Measurements from ENCODE around the gene MAN2A2.

Gene MAN2A2

DNA sequence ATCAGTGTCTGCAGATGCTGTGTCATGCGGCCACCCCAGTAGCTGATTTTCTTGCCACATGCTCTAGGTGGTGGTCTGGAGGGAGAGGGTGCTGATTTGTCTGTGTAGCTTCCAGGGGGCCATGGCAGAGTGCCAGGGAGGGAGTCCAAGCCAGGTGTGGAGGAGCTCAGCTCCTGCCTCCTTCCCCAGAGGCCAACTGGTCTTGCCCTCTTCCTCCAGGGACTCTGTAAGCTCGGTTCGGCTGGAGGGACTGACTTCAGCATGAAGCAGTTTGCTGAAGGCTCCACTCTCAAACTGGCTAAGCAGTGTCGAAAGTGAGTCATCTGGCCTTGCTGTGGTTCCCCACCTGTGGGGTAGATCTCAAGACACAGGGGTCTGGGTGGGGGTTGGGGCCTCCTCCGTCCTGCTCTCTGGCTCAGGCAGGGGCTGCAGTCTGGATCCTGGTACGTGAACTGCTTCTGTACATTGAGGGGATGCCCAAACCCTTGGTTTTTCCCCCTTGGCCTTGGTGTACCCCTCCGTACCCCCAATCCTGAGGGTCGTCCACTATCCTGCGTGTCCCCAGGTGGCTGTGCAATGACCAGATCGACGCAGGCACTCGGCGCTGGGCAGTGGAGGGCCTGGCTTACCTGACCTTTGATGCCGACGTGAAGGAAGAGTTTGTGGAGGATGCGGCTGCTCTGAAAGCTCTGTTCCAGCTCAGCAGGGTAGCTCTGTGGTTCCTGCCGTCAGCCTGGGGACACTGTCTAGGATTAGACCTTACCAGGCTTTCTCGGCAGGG, 44.7 kb downstream of the MAN2A2 start:
- DNase-seq, result no peak

DNA sequence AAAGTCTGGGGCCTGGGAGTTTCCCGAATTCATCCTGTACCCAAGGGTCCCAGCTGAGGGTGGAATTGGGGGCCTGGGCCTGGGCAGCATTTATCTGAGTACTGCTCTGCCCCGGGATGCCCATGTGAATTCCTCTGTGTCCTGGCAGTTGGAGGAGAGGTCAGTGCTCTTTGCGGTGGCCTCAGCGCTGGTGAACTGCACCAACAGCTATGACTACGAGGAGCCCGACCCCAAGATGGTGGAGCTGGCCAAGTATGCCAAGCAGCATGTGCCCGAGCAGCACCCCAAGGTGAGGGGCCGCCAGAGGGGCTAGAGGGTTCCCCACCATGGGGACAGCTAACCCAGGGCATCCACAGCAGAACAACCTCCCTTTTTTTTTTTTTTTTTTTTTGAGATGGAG, 45.4 kb downstream of the MAN2A2 start:
- DNase-seq, result no peak

DNA sequence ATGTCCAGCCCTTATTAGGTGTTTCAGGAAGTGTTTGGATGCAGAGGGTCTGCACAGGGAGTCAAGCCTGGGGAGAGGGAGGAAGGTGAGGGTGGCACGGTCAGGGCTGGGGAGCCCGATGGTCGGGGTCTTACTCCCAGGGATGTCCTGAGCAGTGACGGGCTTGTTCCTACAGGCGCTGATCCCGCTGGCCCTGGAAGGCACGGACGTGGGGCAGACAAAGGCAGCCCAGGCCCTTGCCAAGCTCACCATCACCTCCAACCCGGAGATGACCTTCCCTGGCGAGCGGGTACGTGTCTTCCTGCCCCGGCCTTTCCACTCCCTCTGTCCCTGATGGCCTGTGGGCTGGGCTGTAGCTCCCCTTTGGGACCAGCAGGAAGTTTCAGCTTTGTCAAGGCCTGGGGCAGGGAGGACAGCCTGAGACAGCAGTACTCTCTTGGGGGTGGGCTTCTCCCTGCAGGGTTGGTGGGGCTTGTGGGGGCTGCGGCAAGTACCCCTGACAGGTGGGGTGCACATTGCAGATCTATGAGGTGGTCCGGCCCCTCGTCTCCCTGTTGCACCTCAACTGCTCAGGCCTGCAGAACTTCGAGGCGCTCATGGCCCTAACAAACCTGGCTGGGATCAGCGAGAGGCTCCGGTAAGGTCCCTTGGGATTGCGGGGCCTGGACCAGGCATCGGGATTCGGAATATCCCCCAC, 47.0 kb downstream of the MAN2A2 start:
- DNase-seq, result no peak

DNA sequence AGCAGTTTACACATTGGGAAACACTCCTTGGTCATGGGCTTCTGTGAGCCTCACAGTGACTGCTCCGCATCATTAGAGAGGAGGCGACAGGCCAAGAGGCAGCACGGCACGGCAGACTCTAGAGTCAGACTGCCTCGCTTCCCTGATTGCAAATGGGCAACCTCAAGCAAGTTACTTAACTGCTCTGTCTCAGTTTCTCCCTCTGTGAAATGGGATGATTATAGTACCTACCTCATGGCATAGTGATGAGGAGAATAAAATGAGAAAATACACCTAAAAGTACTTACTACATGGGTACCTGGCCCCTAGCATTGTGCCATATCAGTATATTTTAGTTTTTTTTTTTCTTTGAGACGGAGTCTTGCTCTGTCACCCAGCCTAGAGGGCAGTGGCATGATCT, 47.6 kb downstream of the MAN2A2 start:
- DNase-seq, result no peak

DNA sequence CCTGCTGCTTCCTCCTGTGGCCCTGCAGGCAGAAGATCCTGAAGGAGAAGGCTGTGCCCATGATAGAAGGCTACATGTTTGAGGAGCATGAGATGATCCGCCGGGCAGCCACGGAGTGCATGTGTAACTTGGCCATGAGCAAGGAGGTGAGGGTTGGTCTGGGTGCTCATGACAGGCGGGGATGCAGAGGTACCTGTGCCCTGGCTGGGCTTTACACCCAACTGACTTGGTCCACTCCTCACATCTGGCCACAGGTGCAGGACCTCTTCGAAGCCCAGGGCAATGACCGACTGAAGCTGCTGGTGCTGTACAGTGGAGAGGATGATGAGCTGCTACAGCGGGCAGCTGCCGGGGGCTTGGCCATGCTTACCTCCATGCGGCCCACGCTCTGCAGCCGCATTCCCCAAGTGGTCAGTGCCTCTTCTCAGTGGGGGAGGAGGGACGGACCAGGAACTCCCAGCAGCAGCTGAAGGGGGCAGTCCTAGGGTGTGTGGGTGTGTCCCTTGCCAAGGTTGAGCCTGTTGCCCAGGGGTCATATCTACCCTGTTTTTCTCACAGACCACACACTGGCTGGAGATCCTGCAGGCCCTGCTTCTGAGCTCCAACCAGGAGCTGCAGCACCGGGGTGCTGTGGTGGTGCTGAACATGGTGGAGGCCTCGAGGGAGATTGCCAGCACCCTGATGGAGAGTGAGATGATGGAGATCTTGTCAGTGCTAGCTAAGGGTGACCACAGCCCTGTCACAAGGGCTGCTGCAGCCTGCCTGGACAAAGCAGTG, 50.0 kb downstream of the MAN2A2 start:
- no peak for DNase-seq

DNA sequence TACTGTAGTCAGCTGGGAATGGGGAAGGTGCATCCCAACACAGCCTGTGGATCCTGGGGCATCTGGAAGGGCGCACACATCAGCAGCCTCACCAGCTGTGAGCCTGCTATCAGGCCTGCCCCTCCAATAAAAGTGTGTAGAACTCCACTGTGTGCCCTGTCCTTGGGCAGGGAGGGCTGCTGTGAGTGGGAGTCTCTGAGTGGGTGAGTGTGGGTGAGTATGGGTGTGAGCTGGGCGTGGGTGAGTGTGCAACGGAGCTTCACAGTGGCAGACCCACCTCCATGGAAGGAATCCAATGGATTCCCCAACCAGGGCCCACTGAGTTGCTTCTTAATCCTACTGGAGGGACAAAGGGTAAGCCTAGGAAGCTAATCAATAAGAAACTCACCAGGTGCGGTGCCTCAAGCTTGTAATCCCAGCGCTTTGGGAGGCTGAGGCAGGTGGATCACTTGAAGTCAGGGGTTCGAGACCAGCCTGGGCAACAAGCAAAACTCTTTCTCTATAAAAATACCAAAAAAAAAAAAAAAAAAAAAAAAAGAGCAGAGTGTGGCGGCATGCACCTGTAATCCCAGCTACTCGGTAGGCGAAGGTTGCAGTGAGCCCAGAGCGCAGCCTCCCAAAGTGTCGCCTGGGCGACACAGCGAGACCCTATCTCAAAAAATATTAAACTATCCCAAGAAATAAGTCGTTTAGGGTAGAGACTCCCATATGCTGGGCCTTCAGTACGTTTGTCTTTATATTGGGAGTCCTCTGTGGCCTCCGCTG, 51.0 kb downstream of the MAN2A2 start:
- DNase-seq, result no peak

DNA sequence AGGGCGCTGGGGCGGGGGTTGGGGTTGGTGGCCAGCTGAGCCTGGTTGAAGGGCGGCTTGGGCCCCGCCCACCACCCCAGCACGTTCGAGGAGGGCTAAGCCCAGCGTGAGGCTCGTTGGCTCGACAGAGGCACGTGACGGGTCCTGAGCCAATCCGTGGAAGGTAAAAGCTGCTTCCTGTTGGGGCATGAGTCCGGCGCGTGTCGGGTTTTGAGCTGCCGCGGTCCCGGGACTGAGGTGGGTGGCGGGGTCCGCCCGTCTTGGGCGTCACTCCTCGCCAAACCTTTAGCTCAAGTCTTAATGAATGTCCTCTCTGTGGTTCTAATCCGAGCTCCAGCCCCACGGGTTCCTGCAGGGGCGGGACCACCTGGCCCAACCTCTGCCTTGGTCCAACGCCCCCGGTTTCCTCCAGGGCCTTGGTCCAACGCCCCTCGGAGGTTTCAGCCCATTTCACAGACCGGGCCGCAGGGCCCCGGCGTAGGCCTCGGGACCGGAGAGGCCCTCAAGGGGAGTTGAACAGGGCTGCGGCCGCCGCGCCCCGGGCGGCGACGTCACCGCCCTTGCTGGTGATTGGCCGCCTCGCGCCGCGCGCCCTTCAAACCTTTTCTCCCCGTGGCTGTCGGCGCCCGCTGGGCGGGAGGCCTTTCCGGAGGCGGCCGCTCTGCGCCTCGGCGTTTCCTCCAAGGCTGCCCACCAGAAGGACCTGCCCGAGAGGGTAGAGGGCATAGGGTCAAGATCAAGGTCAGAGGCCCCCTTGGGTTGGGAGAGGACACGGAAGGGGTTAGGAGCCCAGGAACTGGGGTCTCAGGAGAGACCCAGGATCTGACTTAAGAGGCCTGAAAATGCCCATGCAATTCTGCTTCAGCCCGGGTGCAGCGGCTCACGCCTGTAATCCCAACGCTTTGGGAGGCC, 51.9 kb downstream of the MAN2A2 start, which contains the start of gene RCCD1:
RCCD1 (plus strand) TSS at position 173 of the 912 bp plus-strand sequence. CDS start 1,851 bp downstream, outside the sequence.
- peak; percentile 72 for DNase-seq

DNA sequence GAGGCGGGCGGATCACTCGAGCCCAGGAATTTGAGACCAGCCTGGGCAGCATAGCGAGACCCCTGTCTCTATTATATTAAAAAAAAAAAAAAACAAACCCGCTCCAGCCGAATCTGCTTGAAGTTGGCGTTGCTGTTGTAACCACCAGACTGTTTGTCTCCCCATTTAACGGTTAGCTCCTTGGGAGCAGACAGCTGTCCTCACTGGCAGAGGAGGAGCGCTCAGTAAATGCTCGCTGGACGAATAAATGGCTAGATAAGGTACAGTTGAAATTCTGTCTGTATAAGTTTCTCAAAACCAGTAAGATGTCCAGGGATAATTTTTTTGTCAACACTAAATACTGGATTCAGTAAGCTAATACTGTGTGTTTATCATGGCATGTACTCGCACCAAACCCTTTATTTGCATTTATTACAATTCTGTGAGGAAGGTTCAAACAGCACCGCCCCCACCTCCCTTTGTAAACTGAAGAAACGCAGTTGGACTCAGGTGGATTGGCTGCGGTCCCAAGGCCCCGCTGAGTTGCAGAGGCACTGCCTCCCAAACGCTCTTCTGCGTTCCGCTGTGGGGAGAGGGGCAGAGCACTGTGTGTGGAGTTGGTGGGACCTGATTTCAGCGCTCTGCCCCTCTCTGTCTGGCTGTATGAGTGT, 52.6 kb downstream of the MAN2A2 start:
- no peak for DNase-seq

DNA sequence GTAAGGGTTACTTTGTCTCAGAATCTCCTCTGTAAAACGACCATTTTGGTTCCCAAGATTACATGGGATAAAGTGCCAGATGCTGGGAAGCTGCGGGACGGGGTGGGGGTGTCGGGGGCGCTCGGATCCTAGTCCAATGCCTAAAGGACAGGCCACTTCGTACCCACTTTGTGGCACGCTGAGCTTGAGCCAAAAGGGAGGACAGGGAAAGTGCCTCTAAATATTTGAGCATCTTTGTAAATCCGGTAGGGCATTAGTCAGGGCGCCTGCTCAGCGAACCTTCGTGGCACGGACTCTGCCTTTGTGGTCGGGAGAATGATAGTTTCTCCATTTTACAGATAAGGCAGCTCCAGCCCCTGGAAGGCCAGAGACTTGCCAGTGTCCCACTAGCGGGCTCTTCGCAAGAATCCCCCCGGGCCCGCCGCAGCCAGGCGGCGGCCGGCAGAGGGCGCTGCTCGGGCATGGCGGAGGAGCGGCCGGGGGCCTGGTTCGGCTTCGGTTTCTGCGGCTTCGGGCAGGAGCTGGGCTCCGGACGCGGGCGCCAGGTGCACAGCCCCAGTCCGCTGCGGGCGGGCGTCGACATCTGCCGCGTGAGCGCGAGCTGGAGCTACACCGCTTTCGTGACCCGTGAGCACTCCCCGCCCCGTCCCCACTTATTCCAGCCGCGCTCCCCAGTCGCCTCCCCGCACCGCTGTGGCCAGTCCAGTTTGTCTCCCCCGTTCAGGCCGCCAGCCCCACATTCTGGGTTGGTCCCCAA, 53.4 kb downstream of the MAN2A2 start:
- peak; percentile 4 for DNase-seq

DNA sequence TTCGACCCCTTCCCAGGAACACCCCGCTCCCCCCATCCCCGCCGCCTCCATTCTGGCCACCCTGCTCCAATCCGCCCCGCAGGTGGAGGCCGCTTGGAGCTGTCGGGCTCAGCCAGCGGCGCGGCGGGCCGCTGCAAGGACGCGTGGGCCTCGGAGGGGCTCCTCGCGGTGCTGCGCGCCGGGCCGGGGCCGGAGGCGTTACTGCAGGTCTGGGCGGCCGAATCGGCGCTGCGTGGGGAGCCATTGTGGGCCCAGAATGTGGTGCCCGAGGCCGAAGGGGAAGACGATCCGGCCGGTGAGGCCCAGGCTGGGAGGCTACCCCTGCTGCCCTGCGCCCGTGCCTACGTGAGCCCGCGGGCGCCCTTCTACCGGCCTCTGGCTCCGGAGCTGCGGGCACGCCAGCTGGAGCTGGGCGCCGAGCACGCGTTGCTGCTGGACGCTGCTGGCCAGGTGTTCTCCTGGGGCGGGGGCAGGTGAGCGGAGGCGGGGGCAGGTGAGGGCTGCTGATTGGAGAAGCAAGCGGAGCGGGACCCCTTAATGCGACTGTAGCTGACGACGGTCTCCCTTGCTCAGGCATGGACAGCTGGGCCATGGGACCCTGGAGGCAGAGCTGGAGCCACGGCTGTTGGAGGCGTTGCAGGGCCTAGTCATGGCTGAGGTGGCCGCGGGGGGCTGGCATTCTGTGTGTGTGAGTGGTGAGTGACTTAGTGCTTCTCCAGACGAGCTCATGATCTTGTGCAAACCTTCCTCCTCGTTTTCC, 54.1 kb downstream of the MAN2A2 start:
- no peak for DNase-seq

DNA sequence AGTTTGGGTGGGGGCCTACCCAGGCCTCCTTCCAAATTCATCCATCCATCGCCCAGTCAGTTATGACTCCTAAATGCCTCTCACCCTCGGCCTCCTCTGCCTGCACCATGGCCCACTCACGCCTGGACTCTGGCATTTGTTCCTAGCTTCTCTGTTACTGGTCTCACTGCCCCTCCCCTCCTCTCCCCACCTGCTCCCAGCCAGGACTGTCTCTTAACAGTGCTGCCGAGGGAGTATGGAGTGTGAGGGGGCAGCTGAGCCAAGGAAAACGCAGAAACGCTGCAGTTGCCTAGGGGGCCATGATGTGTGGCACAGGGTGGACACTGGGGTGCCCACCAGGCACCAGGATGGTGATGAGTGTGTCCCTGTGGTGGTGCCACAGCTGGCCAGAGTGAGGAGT, 54.7 kb downstream of the MAN2A2 start:
- DNase-seq, result no peak

DNA sequence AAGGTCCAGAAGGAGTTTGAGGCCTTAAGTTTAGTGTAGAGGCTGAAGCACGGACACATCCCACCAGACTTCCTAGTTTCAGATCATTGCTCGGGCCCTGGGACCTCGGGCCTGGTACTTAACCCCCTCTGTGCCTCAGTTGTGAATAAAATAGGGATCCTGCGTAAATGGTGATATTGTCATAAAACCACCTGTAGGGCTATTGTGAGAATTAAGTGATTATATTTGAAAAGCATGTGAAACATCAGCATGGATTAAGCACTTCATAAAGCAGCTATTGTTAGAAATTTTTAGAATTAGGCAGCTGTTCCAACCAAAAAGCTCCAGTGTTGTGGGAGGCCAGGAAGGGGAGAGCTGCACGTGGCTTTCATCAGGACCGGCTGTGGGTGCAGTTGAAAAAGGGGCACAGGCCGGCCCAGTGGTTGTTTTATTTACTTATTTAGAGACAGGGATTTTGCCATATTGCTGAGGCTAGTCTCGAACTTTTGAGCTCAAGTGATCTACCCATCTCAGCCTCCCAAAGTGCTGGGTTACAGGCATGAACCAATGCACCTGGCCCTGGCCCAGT, 56.0 kb downstream of the MAN2A2 start:
- no peak for DNase-seq

DNA sequence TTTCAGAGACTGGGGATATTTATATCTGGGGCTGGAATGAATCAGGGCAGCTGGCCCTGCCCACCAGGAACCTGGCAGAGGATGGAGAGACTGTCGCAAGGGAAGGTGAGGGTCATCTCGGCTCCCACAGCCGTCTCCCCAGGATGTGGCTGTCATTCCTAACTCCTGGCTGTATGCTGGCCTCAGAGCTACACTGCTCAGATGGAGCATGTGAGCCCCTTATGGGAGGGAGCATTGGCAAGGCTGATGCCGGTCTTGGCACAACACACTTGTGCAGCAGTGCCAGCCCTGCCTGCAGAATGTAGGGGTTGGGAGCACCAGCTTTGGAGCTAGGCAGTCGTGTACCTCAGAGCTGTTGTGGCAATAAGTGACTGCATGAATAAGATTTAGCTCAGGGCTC, 56.8 kb downstream of the MAN2A2 start:
- no peak for DNase-seq

DNA sequence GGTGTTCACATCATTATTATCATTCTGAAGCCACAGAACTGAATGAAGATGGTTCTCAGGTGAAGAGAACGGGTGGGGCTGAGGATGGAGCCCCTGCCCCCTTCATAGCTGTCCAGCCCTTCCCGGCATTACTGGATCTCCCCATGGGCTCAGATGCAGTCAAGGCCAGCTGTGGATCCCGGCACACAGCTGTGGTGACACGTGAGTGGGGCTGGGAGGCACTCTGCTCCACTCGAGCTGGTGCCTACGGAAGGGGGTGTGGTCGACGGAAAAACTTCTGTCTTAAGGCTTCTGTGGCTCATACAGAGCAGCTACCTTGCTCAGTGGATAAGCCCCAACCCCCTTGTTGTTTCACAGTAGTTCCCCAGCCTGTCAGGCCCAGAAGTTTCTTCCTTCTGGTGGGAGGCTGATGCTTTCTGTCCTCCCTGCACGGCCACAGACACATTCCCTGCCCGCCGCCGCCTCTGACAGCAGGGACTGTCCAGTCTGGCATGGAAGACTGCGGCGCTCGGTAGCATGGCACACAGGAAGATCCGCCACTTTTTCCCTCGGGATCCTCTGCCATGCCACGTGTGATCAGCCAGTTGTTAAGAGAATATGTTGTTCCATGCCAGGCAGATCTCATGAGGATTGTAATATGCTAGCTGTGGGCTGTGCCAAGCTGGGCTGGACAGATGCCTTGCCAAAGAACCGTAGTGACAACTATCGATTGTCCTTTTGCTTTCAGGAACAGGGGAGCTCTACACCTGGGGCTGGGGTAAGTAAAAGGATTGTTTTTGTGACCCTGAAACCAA, 57.4 kb downstream of the MAN2A2 start:
- no peak for DNase-seq

DNA sequence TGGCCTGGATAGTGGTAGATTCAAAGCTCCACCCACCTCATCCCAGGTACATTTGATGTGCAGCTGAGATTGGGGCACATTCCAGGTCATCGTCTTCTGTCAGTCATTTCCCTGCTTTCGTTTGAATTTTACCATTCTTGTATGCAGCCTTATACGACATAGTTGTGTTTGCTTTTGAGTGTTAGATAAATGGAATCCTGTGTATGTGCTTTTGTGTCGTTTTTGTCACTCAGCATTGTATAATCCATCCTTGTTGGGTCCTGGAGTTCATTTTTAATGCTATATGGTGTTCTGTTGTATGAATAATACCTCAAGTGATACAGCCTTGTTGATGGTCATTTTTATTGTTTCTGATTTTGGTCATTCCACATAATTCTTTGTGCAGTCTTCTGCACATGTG, 58.9 kb downstream of the MAN2A2 start:
- DNase-seq, result no peak

DNA sequence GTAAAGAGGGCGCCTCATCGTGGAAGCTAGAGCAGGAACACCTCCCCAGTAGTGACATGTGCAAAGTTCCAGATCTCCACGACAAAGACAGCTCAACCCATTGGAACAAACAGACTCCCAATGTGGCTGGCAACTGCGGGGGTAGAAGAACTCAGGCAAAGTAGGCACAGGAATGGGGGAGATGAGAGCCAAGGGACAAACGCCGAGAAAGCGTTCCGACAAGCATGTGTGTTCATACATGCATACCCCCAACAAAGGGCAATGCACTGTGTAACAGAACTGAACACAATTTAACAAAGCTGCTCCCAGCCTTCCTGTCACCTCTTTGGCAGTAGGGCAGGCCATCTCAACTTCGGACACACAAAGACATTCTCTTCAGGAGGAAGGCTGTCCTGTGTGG, 63.2 kb downstream of the MAN2A2 start:
- no peak for DNase-seq

DNA sequence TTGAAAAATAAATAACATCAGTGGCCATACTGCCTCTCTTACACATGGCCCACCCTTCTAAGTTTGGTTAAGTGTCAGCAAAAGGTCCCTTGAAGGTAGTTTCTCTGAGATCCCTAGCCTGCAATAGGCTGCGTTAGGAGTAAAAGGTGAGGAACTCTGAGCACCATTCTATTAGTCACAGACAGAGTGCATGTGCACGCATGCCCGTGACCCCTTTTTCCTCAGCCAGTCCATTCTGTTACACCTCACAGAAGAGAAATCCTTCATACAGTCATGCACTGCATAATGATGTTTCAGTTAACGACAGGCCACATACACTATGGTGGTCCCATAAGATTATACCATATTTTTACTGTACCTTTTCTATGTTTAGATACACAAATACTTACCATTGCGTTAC, 64.1 kb downstream of the MAN2A2 start:
- DNase-seq, result no peak

DNA sequence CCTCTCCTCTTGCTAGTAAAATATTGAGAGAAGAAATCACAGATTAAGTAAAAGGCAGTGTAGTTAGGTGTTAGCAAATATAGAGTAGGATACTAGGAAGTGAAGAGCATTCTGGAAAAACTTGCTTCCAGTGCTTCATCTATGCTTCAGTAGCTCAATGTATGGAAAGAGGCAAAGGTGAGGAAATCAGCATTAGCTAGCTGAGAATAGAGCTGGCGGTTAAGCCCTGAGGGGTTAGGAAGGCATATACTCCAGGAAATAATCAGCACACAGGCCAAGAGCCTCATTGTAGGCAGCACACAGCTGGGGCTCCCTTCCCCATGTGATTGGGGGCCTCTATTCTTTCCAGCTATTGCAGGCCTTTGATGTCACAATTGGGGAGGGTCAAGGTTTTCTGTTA, 65.3 kb downstream of the MAN2A2 start:
- no peak for DNase-seq

DNA sequence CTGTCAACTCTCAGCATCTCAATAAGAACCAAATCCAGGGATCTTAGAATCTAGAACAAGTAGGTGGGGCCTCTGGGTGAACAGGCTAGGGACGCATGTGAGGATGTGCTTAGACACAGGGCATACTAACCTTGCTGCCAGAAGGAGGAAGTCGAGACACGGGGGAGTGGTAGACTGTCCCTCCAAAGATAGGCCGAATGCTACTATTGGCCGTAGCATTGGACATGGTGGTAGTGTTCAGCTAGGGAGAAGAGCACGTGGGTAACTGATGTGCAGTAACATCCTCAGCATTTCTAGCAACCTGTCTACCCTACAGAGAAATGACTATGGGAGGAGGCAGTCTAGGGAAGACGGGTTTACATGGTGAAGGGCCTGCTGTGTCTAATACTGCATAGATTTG, 67.2 kb downstream of the MAN2A2 start:
- no peak for DNase-seq

Measured in NCI-H748 treated with DMSO at 0.1 percent for 48 hours (cell line).